CD14-positive monocyte (primary cell): Measurements from ENCODE around the gene MT1E. TPM values are rescaled to one million over a fixed set of nuclear protein-coding genes. Genes with fewer than 3 reads are reported as not detected.

Source experiments
- DNase-seq, 3 donors: peaks; one replicate each; pipeline ENCODE4 v3.0.0-alpha.2; 2011 to 2022
- H2AFZ ChIP-seq: 2 replicates; pipeline ENCODE4 v1.6.0; 2012; ENCODE audit warnings: mild to moderate bottlenecking, low read depth, low read length, inconsistent platforms; ENCODE audit not compliant: insufficient read depth, poor library complexity, severe bottlenecking
- H3K27ac ChIP-seq, 2 donors: 1 replicate in 1 of 2; 2 replicates in 1 of 2; pipeline ENCODE4 v1.5.1; 2012 to 2013; ENCODE audit warnings: low read length in 2 of 2, control low read depth in 1 of 2, inconsistent platforms in 1 of 2, low read depth in 1 of 2, mild to moderate bottlenecking in 1 of 2
- H3K27me3 ChIP-seq, 2 donors: one replicate each; pipeline versions ENCODE4 v1.6.0 to v1.6.1; 2011 to 2013; ENCODE audit warnings: low read length in 2 of 2; ENCODE audit not compliant: control insufficient read depth in 2 of 2, insufficient read depth in 2 of 2
- H3K36me3 ChIP-seq, 2 donors: replicated peaks in 1 of 2; 1 replicate in 1 of 2; 2 replicates in 1 of 2; pipeline versions ENCODE4 v1.5.1 to v1.6.1; 2012 to 2013; ENCODE audit warnings: low read length in 2 of 2, control low read depth in 1 of 2, inconsistent platforms in 1 of 2, mild to moderate bottlenecking in 1 of 2; ENCODE audit not compliant: insufficient read depth in 2 of 2, control insufficient read depth in 1 of 2
- H3K4me1 ChIP-seq, 2 donors: 1 replicate in 1 of 2; 2 replicates in 1 of 2; pipeline versions ENCODE4 v1.5.1 to v1.6.1; 2012 to 2013; ENCODE audit warnings: low read length in 2 of 2, control low read depth in 1 of 2, inconsistent platforms in 1 of 2, mild to moderate bottlenecking in 1 of 2, moderate library complexity in 1 of 2; ENCODE audit not compliant: insufficient read depth in 2 of 2, control insufficient read depth in 1 of 2
- H3K4me2 ChIP-seq: replicated peaks from 2 replicates; pipeline ENCODE3; 2012; ENCODE audit warnings: low read length, moderate library complexity, mild to moderate bottlenecking; ENCODE audit not compliant: poor library complexity, severe bottlenecking; ENCODE audit errors: extremely low read depth
- H3K4me3 ChIP-seq, 3 experiments: fragments of 200-600 bp in 1 of 3; sonication (generic) in 1 of 3; replicated peaks in 1 of 3; 1 replicate in 2 of 3; 2 replicates in 1 of 3; pipeline ENCODE4 v1.5.1; 2011 to 2013; ENCODE audit warnings: low read length in 3 of 3, mild to moderate bottlenecking in 3 of 3, control low read depth in 2 of 3, low read depth in 2 of 3, inconsistent platforms in 1 of 3, moderate library complexity in 1 of 3
- H3K79me2 ChIP-seq: 2 replicates; pipeline ENCODE4 v1.6.0; 2012; ENCODE audit warnings: mild to moderate bottlenecking, control low read depth, inconsistent platforms, low read length, moderate library complexity; ENCODE audit not compliant: insufficient read depth
- H3K9ac ChIP-seq: 2 replicates; pipeline ENCODE4 v1.6.0; 2017; ENCODE audit warnings: low read length, mild to moderate bottlenecking; ENCODE audit not compliant: insufficient read depth, poor library complexity, severe bottlenecking
- H3K9me3 ChIP-seq, 2 donors: replicated peaks in 1 of 2; 1 replicate in 1 of 2; 2 replicates in 1 of 2; pipeline versions ENCODE4 v1.5.1 to v1.6.1; 2012 to 2013; ENCODE audit warnings: low read length in 2 of 2, control low read depth in 1 of 2; ENCODE audit not compliant: control insufficient read depth in 1 of 2, insufficient read depth in 1 of 2
- H4K20me1 ChIP-seq: 2 replicates; pipeline ENCODE4 v1.6.0; 2012; ENCODE audit warnings: mild to moderate bottlenecking, low read length, control low read depth, moderate library complexity; ENCODE audit not compliant: insufficient read depth
- H3K27ac Mint-ChIP-seq, 7 donors: one replicate each; pipeline ENCODE4 v1.8.0; 2020; ENCODE audit warnings: mild to moderate bottlenecking in 7 of 7, mixed read lengths in 7 of 7, moderate library complexity in 6 of 7, inconsistent platforms in 2 of 7
- H3K27me3 Mint-ChIP-seq, 3 donors: one replicate each; pipeline ENCODE4 v1.8.0; 2021 to 2022; ENCODE audit warnings: low read depth in 3 of 3, mild to moderate bottlenecking in 3 of 3, mixed read lengths in 3 of 3, moderate library complexity in 3 of 3, inconsistent platforms in 1 of 3
- H3K36me3 Mint-ChIP-seq, 2 donors: one replicate each; pipeline ENCODE4 v1.8.0; 2020; ENCODE audit warnings: mixed read lengths in 2 of 2, inconsistent platforms in 1 of 2, mild to moderate bottlenecking in 1 of 2
- H3K4me1 Mint-ChIP-seq: one replicate; pipeline ENCODE4 v1.8.0; 2020; ENCODE audit warnings: mild to moderate bottlenecking, mixed read lengths
- H3K4me3 Mint-ChIP-seq, 2 donors: one replicate each; pipeline ENCODE4 v1.8.0; 2020; ENCODE audit warnings: mild to moderate bottlenecking in 2 of 2, mixed read lengths in 2 of 2, moderate library complexity in 1 of 2
- H3K9me3 Mint-ChIP-seq, 7 donors: one replicate each; pipeline ENCODE4 v1.8.0; 2020 to 2022; ENCODE audit warnings: mixed read lengths in 7 of 7, mild to moderate bottlenecking in 6 of 7, moderate library complexity in 6 of 7, inconsistent platforms in 2 of 7
- CTCF ChIP-seq: fragments of 200-600 bp; IDR thresholded peaks from one replicate; pipeline ENCODE4 v1.8.0; 2022; ENCODE audit warnings: antibody characterized with exemption, mild to moderate bottlenecking
- WGBS: methylation state at CpG from one replicate; pipeline ENCODE4 v1.1.5; 2013; ENCODE audit warnings: missing lambda C conversion rate; ENCODE audit not compliant: insufficient coverage; 5-methylcytosine and 5-hydroxymethylcytosine counted together
- intact Hi-C, 2 donors: fragments of 100-400 bp; cut with micrococcal nuclease; formaldehyde crosslinking; loops; one replicate each; pipeline versions ENCODE4 v1.15.0 to v1.15.1; 2023
- polyA plus RNA-seq, 3 donors: library from polyadenylated mRNA; depleted of rRNA in 1 of 3; unstranded in 2 of 3; stranded (reverse) in 1 of 3; fragments of 300-500 nt in 2 of 3; fragments of >200 nt in 1 of 3; fragmentation: Illumina TruSeq in 2 of 3; gene quantifications; 1 replicate in 2 of 3; 2 replicates in 1 of 3; pipeline ENCODE4 v1.2.3, GENCODE V29; 2012 to 2021

The MT1E gene
- polyA plus RNA-seq, 3 donors: 1.3 to 4.3 (median 4.0) TPM

GRCh38 chr16:56623637-56624036 is 1.9 kb upstream of the MT1E start:
- no peak for TF ChIP-seq CTCF
- no peak overlapping the region for H3K4me2 ChIP-seq
- peaks cover 21% of the 10 kb centered on the region for H3K4me1 Mint-ChIP-seq
- no peaks in the 10 kb centered on the region for H3K36me3 ChIP-seq
- peaks cover 46 to 67% (median 59%) of the 10 kb centered on the region in 3 donors for H3K27me3 Mint-ChIP-seq
- H3K79me2 ChIP-seq: no peaks in the 10 kb centered on the region
- H3K9me3 Mint-ChIP-seq: peaks cover 0 to 7% (median 0%) of the 10 kb centered on the region in 7 donors
- H4K20me1 ChIP-seq: no peaks in the 10 kb centered on the region
- peaks cover 6 to 47% of the 10 kb centered on the region in 2 donors for H3K27me3 ChIP-seq
- no peak overlapping the region for H3K27ac Mint-ChIP-seq
- H3K9me3 ChIP-seq: no peaks in the 10 kb centered on the region
- WGBS: no CpG with 5 or more reads among the region's 2 CpGs
- no peak overlapping the region for H3K27ac ChIP-seq
- no peak overlapping the region for H3K4me3 Mint-ChIP-seq
- peaks cover 16 to 22% of the 10 kb centered on the region in 2 donors for H3K4me1 ChIP-seq
- no peak for DNase-seq
- H3K9ac ChIP-seq: no peak overlapping the region
- H3K4me3 ChIP-seq: no peak overlapping the region
- intact Hi-C loops: no loop called here
- H2AFZ ChIP-seq: no peak overlapping the region
- peaks cover 0 to 6% of the 10 kb centered on the region in 2 donors for H3K36me3 Mint-ChIP-seq

GRCh38 chr16:56625943-56626654 is 518 bp downstream of the MT1E start:
- Histone ChIP-seq H2AFZ (peak overlapping the region; percentile 96), H3K27me3 (peaks cover 6 to 55% of the 10 kb centered on the region in 2 donors), H3K79me2 (no peaks in the 10 kb centered on the region), H3K36me3 (no peaks in the 10 kb centered on the region), H4K20me1 (no peaks in the 10 kb centered on the region), H3K4me1 (peaks cover 16 to 22% of the 10 kb centered on the region in 2 donors), H3K9me3 (no peaks in the 10 kb centered on the region), H3K27ac (peak overlapping the region in 1 of 2 donors; percentile 68), H3K9ac (peak overlapping the region; percentile 69), H3K4me2 (peak overlapping the region; percentile 98), H3K4me3 (peak overlapping the region; percentile 63 to 93 (median 73))
- DNase-seq: peak in 1 of 3 donors; percentile 40
- peak overlapping the region; percentile 93 to 98 for H3K4me3 Mint-ChIP-seq
- peaks cover 0 to 5% of the 10 kb centered on the region in 2 donors for H3K36me3 Mint-ChIP-seq
- H3K4me1 Mint-ChIP-seq: peaks cover 27% of the 10 kb centered on the region
- peaks cover 48 to 68% (median 61%) of the 10 kb centered on the region in 3 donors for H3K27me3 Mint-ChIP-seq
- intact Hi-C loops: no loop called here
- no peak for TF ChIP-seq CTCF
- peaks cover 0 to 7% (median 0%) of the 10 kb centered on the region in 7 donors for H3K9me3 Mint-ChIP-seq
- peak overlapping the region in 4 of 7 donors; percentile 71 to 84 (median 78) for H3K27ac Mint-ChIP-seq
- WGBS: 16% methylated on average over 9 of the region's 16 CpGs
